ENCODE results near the gene HLA-DMA. TPM values are rescaled to one million over a fixed set of nuclear protein-coding genes. Genes with fewer than 3 reads are reported as not detected.

HLA-DMA gene
- total RNA-seq, 2 donors from 2014 or later: 4.9 to 19.0 TPM

GRCh38 chr6:32968093-32968866 is 15.4 kb upstream of the HLA-DMA start, which contains the start of gene BRD2:
BRD2 (plus strand) TSS chr6:32968594; CDS start chr6:32972899, 4,305 bp downstream.
- H3K9me3 ChIP-seq (ENCODE audit: control insufficient read depth, low read length): no peaks in the 10 kb centered on the region
- H3K36me3 Mint-ChIP-seq (ENCODE audit: low read depth): peaks cover 18% of the 10 kb centered on the region
- H3K9me3 Mint-ChIP-seq: no peaks in the 10 kb centered on the region
- TF ChIP-seq CTCF (conservative IDR thresholded peaks at IDR 0.05): no peak
- peak within 1 kb of the TSS; percentile 100 for H3K27ac Mint-ChIP-seq
- no peaks in the 10 kb centered on the region for H3K4me1 ChIP-seq (ENCODE audit: control insufficient read depth, insufficient read depth, low read length)
- peak within 1 kb of the TSS; percentile 99 for H3K27ac ChIP-seq (ENCODE audit: low read depth, low read length)
- peaks cover 14% of the 10 kb centered on the region for H3K36me3 ChIP-seq (ENCODE audit: control insufficient read depth, insufficient read depth, low read length)
- H3K4me3 ChIP-seq (ENCODE audit: low read length): peak within 1 kb of the TSS; percentile 90
- H3K4me1 Mint-ChIP-seq: peaks cover 20% of the 10 kb centered on the region
- H3K27me3 ChIP-seq (ENCODE audit: control insufficient read depth, insufficient read depth, low read length, poor library complexity, severe bottlenecking): no peaks in the 10 kb centered on the region
- peak within 1 kb of the TSS; percentile 99 for H3K9ac ChIP-seq (ENCODE audit: extremely low read depth, low read length, poor library complexity, severe bottlenecking)
- H3K4me3 Mint-ChIP-seq: peak within 1 kb of the TSS; percentile 98
- no peaks in the 10 kb centered on the region for H3K27me3 Mint-ChIP-seq (ENCODE audit: insufficient read depth)
- DNase-seq: peak; percentile 98
- 0% methylated on average over 59 of the region's 62 CpGs; no CpG with 5 or more reads in 1 of the 2 experiments for WGBS, 2 experiments (ENCODE audit: insufficient coverage in 1 of 2, insufficient read length in 1 of 2)

GRCh38 chr6:32967151-32968091 is 14.5 kb upstream of the HLA-DMA start:
- Mint-ChIP-seq H3K36me3 (ENCODE audit: low read depth) (peaks cover 10% of the 10 kb centered on the region), H3K27me3 (ENCODE audit: insufficient read depth) (no peaks in the 10 kb centered on the region), H3K4me1 (peaks cover 20% of the 10 kb centered on the region), H3K27ac (peak overlapping the region; percentile 80), H3K9me3 (no peaks in the 10 kb centered on the region), H3K4me3 (peak overlapping the region; percentile 98)
- no peaks in the 10 kb centered on the region for H3K9me3 ChIP-seq (ENCODE audit: control insufficient read depth, low read length)
- H3K27ac ChIP-seq (ENCODE audit: low read depth, low read length): peak overlapping the region; percentile 99
- no peaks in the 10 kb centered on the region for H3K4me1 ChIP-seq (ENCODE audit: control insufficient read depth, insufficient read depth, low read length)
- H3K4me3 ChIP-seq (ENCODE audit: low read length): peak overlapping the region; percentile 90
- DNase-seq: peak; percentile 80
- peaks cover 6% of the 10 kb centered on the region for H3K36me3 ChIP-seq (ENCODE audit: control insufficient read depth, insufficient read depth, low read length)
- H3K9ac ChIP-seq (ENCODE audit: extremely low read depth, low read length, poor library complexity, severe bottlenecking): peak overlapping the region; percentile 99
- 10 to 13% methylated on average over 13 to 16 of the region's 16 CpGs for WGBS, 2 experiments (ENCODE audit: insufficient coverage in 1 of 2, insufficient read length in 1 of 2)
- TF ChIP-seq CTCF (conservative IDR thresholded peaks at IDR 0.05): peak; percentile 71
- no peaks in the 10 kb centered on the region for H3K27me3 ChIP-seq (ENCODE audit: control insufficient read depth, insufficient read depth, low read length, poor library complexity, severe bottlenecking)

- H3K4me3 ChIP-seq (ENCODE audit: low read length): no peak overlapping the region
- H3K4me1 ChIP-seq (ENCODE audit: control insufficient read depth, insufficient read depth, low read length): no peaks in the 10 kb centered on the region
- no peak for DNase-seq
- Mint-ChIP-seq H3K4me3 (no peak overlapping the region), H3K9me3 (peaks cover 6% of the 10 kb centered on the region), H3K27ac (no peak overlapping the region), H3K27me3 (ENCODE audit: insufficient read depth) (no peaks in the 10 kb centered on the region), H3K36me3 (ENCODE audit: low read depth) (no peaks in the 10 kb centered on the region), H3K4me1 (peaks cover 20% of the 10 kb centered on the region)
- H3K27ac ChIP-seq (ENCODE audit: low read depth, low read length): no peak overlapping the region
- H3K9me3 ChIP-seq (ENCODE audit: control insufficient read depth, low read length): no peaks in the 10 kb centered on the region
- no peak overlapping the region for H3K9ac ChIP-seq (ENCODE audit: extremely low read depth, low read length, poor library complexity, severe bottlenecking)
- TF ChIP-seq CTCF (conservative IDR thresholded peaks at IDR 0.05): no peak
- 80 to 91% methylated on average over 4 to 5 of the region's 5 CpGs for WGBS, 2 experiments (ENCODE audit: insufficient coverage in 1 of 2, insufficient read length in 1 of 2)
- H3K36me3 ChIP-seq (ENCODE audit: control insufficient read depth, insufficient read depth, low read length): no peaks in the 10 kb centered on the region
- H3K27me3 ChIP-seq (ENCODE audit: control insufficient read depth, insufficient read depth, low read length, poor library complexity, severe bottlenecking): no peaks in the 10 kb centered on the region
Observed at GRCh38 chr6:32964776-32965175, 11.9 kb upstream of the HLA-DMA start.
